HepG2 (cell line): Measurements from ENCODE around the gene SMYD2. TPM values are rescaled to one million over a fixed set of nuclear protein-coding genes. Genes with fewer than 3 reads are reported as not detected.

Experiments used
- CEBPG ChIP-seq: IDR thresholded peaks from 2 replicates; pipeline ENCODE4 v1.6.1; 2016
- ETS1 ChIP-seq: sonication (generic); formaldehyde crosslinking; IDR thresholded peaks from 2 replicates; pipeline ENCODE4 v1.4.0; 2020; ENCODE audit warnings: missing genetic modification reagents
- FOXP4 ChIP-seq: sonication (generic); formaldehyde crosslinking; IDR thresholded peaks from 2 replicates; pipeline ENCODE4 v1.4.0; 2020; ENCODE audit warnings: missing genetic modification reagents
- HDAC1 ChIP-seq: sonication (generic); formaldehyde crosslinking; IDR thresholded peaks from 2 replicates; pipeline ENCODE4 v1.5.1; 2020; ENCODE audit warnings: mild to moderate bottlenecking, missing genetic modification reagents
- KLF12 ChIP-seq: sonication (generic); formaldehyde crosslinking; IDR thresholded peaks from 2 replicates; pipeline ENCODE4 v1.4.0; 2020; ENCODE audit warnings: missing genetic modification reagents, borderline replicate concordance
- MED13 ChIP-seq: sonication (generic); formaldehyde crosslinking; IDR thresholded peaks from 2 replicates; pipeline ENCODE4 v1.5.0; 2020; ENCODE audit warnings: missing genetic modification reagents
- NR2F6 ChIP-seq, 2 experiments: IDR thresholded peaks; 2 replicates each; pipeline ENCODE4 v1.6.1; 2016; ENCODE audit warnings: antibody characterized with exemption in 1 of 2, mild to moderate bottlenecking in 1 of 2
- PBX2 ChIP-seq: IDR thresholded peaks from 2 replicates; pipeline ENCODE4 v1.6.1; 2016; ENCODE audit warnings: control low read depth
- POLR2AphosphoS2 ChIP-seq: IDR thresholded peaks from 2 replicates; pipeline ENCODE4 v1.6.1; 2011; ENCODE audit warnings: low read depth, low read length, improper control_type of control experiment
- SP4 ChIP-seq: sonication (generic); formaldehyde crosslinking; IDR thresholded peaks from 2 replicates; pipeline ENCODE4 v1.8.1; 2023; ENCODE audit warnings: mild to moderate bottlenecking, missing genetic modification reagents
- SRSF1 ChIP-seq: fragments of 200-400 bp; formaldehyde crosslinking; optimal IDR thresholded peaks from 2 replicates; pipeline ENCODE3; 2017; ENCODE audit warnings: mild to moderate bottlenecking, low read depth, low read length, moderate library complexity
- SRY ChIP-seq: sonication (generic); formaldehyde crosslinking; IDR thresholded peaks from 2 replicates; pipeline ENCODE4 v1.8.0; 2022; ENCODE audit warnings: mild to moderate bottlenecking, missing genetic modification reagents
- ZBTB14 ChIP-seq: sonication (generic); formaldehyde crosslinking; IDR thresholded peaks from 2 replicates; pipeline ENCODE4 v1.4.0; 2020; ENCODE audit warnings: missing genetic modification reagents
- ZNF143 ChIP-seq: sonication (generic); formaldehyde crosslinking; IDR thresholded peaks from 2 replicates; pipeline ENCODE4 v1.4.0; 2020; ENCODE audit warnings: missing genetic modification reagents
- ZNF207 ChIP-seq: fragments of 450-650 bp; IDR thresholded peaks from 2 replicates; pipeline ENCODE4 v1.6.1; 2016; ENCODE audit warnings: antibody characterized with exemption, borderline replicate concordance
- ZNF331 ChIP-seq: sonication (generic); formaldehyde crosslinking; IDR thresholded peaks from 2 replicates; pipeline ENCODE4 v1.4.0; 2020; ENCODE audit warnings: missing genetic modification reagents
- ZNF431 ChIP-seq: sonication (generic); formaldehyde crosslinking; IDR thresholded peaks from 2 replicates; pipeline ENCODE4 v1.9.0; 2022; ENCODE audit warnings: missing genetic modification reagents, low read depth, mild to moderate bottlenecking, borderline replicate concordance
- ZNF496 ChIP-seq: sonication (generic); formaldehyde crosslinking; IDR thresholded peaks from 2 replicates; pipeline ENCODE4 v1.8.1; 2023; ENCODE audit warnings: mild to moderate bottlenecking, moderate library complexity, missing genetic modification reagents; ENCODE audit not compliant: insufficient replicate concordance
- ZNF556 ChIP-seq: sonication (generic); formaldehyde crosslinking; IDR thresholded peaks from 2 replicates; pipeline ENCODE4 v1.4.0; 2020; ENCODE audit warnings: mild to moderate bottlenecking, missing genetic modification reagents, borderline replicate concordance
- ZNF670 ChIP-seq: sonication (generic); formaldehyde crosslinking; IDR thresholded peaks from 2 replicates; pipeline ENCODE4 v1.8.0; 2022; ENCODE audit warnings: mild to moderate bottlenecking, missing genetic modification reagents, borderline replicate concordance
- ZNF775 ChIP-seq: sonication (generic); formaldehyde crosslinking; IDR thresholded peaks from 2 replicates; pipeline ENCODE4 v1.4.0; 2020; ENCODE audit warnings: missing genetic modification reagents, mild to moderate bottlenecking, moderate library complexity, borderline replicate concordance
- ZNF784 ChIP-seq: sonication (generic); formaldehyde crosslinking; IDR thresholded peaks from 2 replicates; pipeline ENCODE4 v1.5.1; 2020; ENCODE audit warnings: missing genetic modification reagents, mild to moderate bottlenecking, borderline replicate concordance
- ZNF878 ChIP-seq: sonication (generic); formaldehyde crosslinking; IDR thresholded peaks from 2 replicates; pipeline ENCODE4 v1.8.1; 2023; ENCODE audit warnings: mild to moderate bottlenecking, missing genetic modification reagents, moderate library complexity
- polyA plus RNA-seq, 8 experiments: library from polyadenylated mRNA; depleted of rRNA in 3 of 8; stranded (reverse) in 7 of 8; unstranded in 1 of 8; fragments of >200 nt; fragmentation: Illumina TruSeq in 4 of 8; extraction: Trizol in 4 of 8; gene quantifications; 2 replicates each; pipeline versions ENCODE4 v1.2.1 to v1.2.3, GENCODE V29; 2011 to 2016; ENCODE audit warnings: low read depth in 4 of 8, missing spikeins in 1 of 8, mixed read lengths in 1 of 8; ENCODE audit not compliant: insufficient read depth in 1 of 8
- total RNA-seq, 5 experiments: library from RNA; depleted of rRNA; stranded (reverse); fragments of >200 nt; fragmentation: Illumina TruSeq; extraction: Trizol; gene quantifications; 2 replicates each; pipeline ENCODE4 v1.2.3, GENCODE V29; 2016; ENCODE audit warnings: low read depth in 1 of 5

SMYD2 gene
- total and polyA plus RNA-seq, 2 of the 13 experiments (the other 11 are each of a cell fraction or from before 2014, with no cell fraction given), result 72.7 to 139 TPM

GRCh38 chr1:214318956-214319736, 38.2 kb downstream of the SMYD2 start (continued):
- no peak for TF ChIP-seq NR2F6 (IDR thresholded peaks at IDR 0.05)
- no peak for TF ChIP-seq NR2F6 (CRISPR knock-in tag; IDR thresholded peaks at IDR 0.05)
- no peak for TF ChIP-seq POLR2AphosphoS2
- TF ChIP-seq ZNF496 (CRISPR knock-in tag), result no peak
- TF ChIP-seq ZNF878 (CRISPR knock-in tag), result no peak
- no peak for TF ChIP-seq ETS1 (CRISPR knock-in tag)
- TF ChIP-seq ZBTB14 (CRISPR knock-in tag), result no peak
- TF ChIP-seq ZNF143, result no peak
- peak; percentile 51; the same call in 1 of the 2 replicates for TF ChIP-seq CEBPG (CRISPR knock-in tag)
- TF ChIP-seq ZNF784 (CRISPR knock-in tag), result no peak
- no peak for TF ChIP-seq SP4 (CRISPR knock-in tag)
- no peak for TF ChIP-seq ZNF431 (CRISPR knock-in tag)
- no peak for TF ChIP-seq ZNF207
- TF ChIP-seq ZNF775, result no peak
- TF ChIP-seq PBX2 (CRISPR knock-in tag), result no peak
- no peak for TF ChIP-seq ZNF556
- TF ChIP-seq SRY (CRISPR knock-in tag), result no peak
- no peak for TF ChIP-seq FOXP4
- TF ChIP-seq KLF12 (CRISPR knock-in tag), result no peak
- TF ChIP-seq HDAC1 (CRISPR knock-in tag), result 0 out of 2 replicates have a peak, but pooled peaks have one; percentile 41
- TF ChIP-seq ZNF331, result no peak
- TF ChIP-seq SRSF1, result no peak
- TF ChIP-seq ZNF670 (CRISPR knock-in tag), result no peak
- no peak for TF ChIP-seq MED13 (CRISPR knock-in tag)
